Endothelial cell (in vitro differentiated cells): ENCODE results near the gene CHRM4. TPM values are rescaled to one million over a fixed set of nuclear protein-coding genes. Genes with fewer than 3 reads are reported as not detected.

Experiments
- DNase-seq: peaks from one replicate; pipeline ENCODE4 v3.0.0; 2021; ENCODE audit warnings: low spot score
- H3K27ac Mint-ChIP-seq: one replicate; pipeline ENCODE4 v1.8.0; 2021; ENCODE audit warnings: mixed read lengths, inconsistent platforms; ENCODE audit not compliant: unreplicated experiment
- H3K27me3 Mint-ChIP-seq: one replicate; pipeline ENCODE4 v1.8.0; 2021; ENCODE audit warnings: mild to moderate bottlenecking, moderate library complexity, mixed read lengths, inconsistent platforms; ENCODE audit not compliant: unreplicated experiment
- H3K36me3 Mint-ChIP-seq: one replicate; pipeline ENCODE4 v1.8.0; 2021; ENCODE audit warnings: mild to moderate bottlenecking, low read depth, mixed read lengths, inconsistent platforms; ENCODE audit not compliant: unreplicated experiment
- H3K4me1 Mint-ChIP-seq: one replicate; pipeline ENCODE4 v1.8.0; 2021; ENCODE audit warnings: mild to moderate bottlenecking, mixed read lengths, inconsistent platforms; ENCODE audit not compliant: unreplicated experiment
- H3K4me3 Mint-ChIP-seq: one replicate; pipeline ENCODE4 v1.8.0; 2021; ENCODE audit warnings: mild to moderate bottlenecking, mixed read lengths, inconsistent platforms; ENCODE audit not compliant: unreplicated experiment
- H3K9me3 Mint-ChIP-seq: one replicate; pipeline ENCODE4 v1.8.0; 2021; ENCODE audit warnings: mixed read lengths, inconsistent platforms; ENCODE audit not compliant: unreplicated experiment
- total RNA-seq: library from RNA; stranded (reverse); fragmentation: NEBNext Ultra II Directional; extraction: Animal tissue kit (Norgen Biotek cat#: 25700); gene quantifications from one replicate; pipeline ENCODE4 v1.2.1, GENCODE V29; 2021; ENCODE audit not compliant: unreplicated experiment
- TF ChIP-seq, protein P1 (sequence below): fragments of 200-600 bp; sonication (generic); IDR thresholded peaks from one replicate; pipeline ENCODE4 v1.5.0; 2021; ENCODE audit warnings: antibody characterized with exemption; ENCODE audit not compliant: unreplicated experiment

Gene CHRM4
- total RNA-seq, 1 donor from 2014 or later: not detected

DNA sequence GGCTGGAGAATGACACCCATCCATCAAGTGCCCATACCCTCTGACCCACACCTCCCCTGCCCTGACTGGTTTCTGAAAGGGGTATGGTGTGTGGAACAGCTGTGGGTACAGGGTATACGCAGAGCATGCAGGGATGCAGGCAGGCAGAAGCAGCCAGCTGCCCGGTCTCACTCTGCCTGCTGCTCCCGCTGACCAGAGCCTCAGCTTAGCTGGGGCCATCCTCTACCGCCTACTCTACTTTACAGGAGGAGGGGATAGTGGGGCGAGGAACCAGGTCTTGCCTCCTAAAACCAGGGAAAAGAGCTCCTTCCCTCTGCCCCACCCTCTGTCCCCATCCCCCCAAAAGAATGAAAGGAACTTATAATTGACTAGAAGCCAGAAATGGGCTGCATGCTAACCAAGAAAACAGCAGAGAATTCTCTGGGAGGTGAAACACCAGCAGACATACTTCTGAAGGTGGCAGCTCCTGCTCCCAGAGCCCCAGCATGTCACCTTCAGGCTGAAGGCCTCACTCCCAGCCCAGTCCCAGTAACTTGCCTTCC, 13.0 kb upstream of the CHRM4 start:
- Mint-ChIP-seq H3K4me3 (no peak overlapping the region), H3K27ac (no peak overlapping the region), H3K9me3 (no peaks in the 10 kb centered on the region), H3K4me1 (no peaks in the 10 kb centered on the region), H3K36me3 (peaks cover 32% of the 10 kb centered on the region), H3K27me3 (peaks cover 5% of the 10 kb centered on the region)
- DNase-seq: no peak
- TF ChIP-seq, protein P1, sequence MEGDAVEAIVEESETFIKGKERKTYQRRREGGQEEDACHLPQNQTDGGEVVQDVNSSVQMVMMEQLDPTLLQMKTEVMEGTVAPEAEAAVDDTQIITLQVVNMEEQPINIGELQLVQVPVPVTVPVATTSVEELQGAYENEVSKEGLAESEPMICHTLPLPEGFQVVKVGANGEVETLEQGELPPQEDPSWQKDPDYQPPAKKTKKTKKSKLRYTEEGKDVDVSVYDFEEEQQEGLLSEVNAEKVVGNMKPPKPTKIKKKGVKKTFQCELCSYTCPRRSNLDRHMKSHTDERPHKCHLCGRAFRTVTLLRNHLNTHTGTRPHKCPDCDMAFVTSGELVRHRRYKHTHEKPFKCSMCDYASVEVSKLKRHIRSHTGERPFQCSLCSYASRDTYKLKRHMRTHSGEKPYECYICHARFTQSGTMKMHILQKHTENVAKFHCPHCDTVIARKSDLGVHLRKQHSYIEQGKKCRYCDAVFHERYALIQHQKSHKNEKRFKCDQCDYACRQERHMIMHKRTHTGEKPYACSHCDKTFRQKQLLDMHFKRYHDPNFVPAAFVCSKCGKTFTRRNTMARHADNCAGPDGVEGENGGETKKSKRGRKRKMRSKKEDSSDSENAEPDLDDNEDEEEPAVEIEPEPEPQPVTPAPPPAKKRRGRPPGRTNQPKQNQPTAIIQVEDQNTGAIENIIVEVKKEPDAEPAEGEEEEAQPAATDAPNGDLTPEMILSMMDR: no peak

DNA sequence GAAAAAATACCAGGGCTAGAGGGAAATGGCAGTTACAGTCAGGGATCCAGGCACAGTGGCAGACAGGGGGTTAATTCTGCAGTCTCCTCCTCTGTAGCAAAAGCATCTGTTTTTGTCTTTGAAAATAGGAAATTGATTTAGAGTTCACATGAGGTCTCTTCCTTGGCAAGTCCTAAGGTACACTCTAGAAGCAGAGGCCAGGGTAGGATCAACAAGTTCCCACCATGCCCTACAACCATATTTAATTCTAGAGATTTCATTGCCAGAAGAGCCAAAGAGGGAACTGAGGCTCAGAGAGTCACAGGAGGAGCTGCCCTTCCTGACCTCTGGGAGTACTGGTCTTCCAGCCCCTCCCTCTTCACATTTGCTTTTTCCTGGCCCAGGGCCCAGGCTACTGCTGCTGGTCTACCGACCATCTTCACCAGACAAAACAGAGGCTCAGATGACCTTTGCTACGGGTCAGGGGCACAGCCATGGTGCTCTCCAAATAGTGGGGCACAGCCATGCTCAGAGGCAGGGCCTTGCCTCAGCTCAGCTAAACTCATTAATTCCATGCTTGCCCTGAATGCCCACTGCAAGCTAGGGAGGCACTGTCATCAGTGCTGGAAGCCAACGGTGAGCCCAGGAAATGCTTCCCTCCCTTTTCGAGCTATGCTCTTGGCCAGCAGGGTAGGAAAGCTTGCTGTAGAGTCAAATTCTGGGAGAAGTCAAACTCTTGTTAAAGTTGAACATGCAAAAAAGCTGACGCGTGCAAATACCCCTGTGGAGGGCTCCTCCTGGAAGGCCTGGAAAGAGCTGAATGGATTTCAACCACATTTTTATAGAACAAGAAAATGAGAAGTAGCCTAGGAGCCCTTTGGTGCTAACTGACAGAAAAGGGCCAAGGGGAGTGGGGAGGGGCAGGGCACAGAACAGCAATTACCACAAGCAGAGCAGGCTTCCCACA, 11.7 kb upstream of the CHRM4 start:
- H3K36me3 Mint-ChIP-seq: peaks cover 32% of the 10 kb centered on the region
- no peaks in the 10 kb centered on the region for H3K9me3 Mint-ChIP-seq
- H3K4me1 Mint-ChIP-seq: no peaks in the 10 kb centered on the region
- peaks cover 4% of the 10 kb centered on the region for H3K27me3 Mint-ChIP-seq
- TF ChIP-seq, protein P1: no peak
- H3K27ac Mint-ChIP-seq: no peak overlapping the region
- no peak overlapping the region for H3K4me3 Mint-ChIP-seq
- DNase-seq: no peak

GRCh38 chr11:46397526-46397925, 6.0 kb upstream of the CHRM4 start:
- no peak for DNase-seq
- peaks cover 10% of the 10 kb centered on the region for H3K27me3 Mint-ChIP-seq
- no peak overlapping the region for H3K27ac Mint-ChIP-seq
- H3K4me1 Mint-ChIP-seq: peaks cover 7% of the 10 kb centered on the region
- peaks cover 33% of the 10 kb centered on the region for H3K36me3 Mint-ChIP-seq
- TF ChIP-seq, protein P1: no peak
- no peak overlapping the region for H3K4me3 Mint-ChIP-seq
- H3K9me3 Mint-ChIP-seq: no peaks in the 10 kb centered on the region

- H3K27me3 Mint-ChIP-seq: peaks cover 20% of the 10 kb centered on the region
- no peak for DNase-seq
- TF ChIP-seq, protein P1: no peak
- peak overlapping the region; percentile 25 for H3K4me3 Mint-ChIP-seq
- H3K4me1 Mint-ChIP-seq: peaks cover 7% of the 10 kb centered on the region
- no peaks in the 10 kb centered on the region for H3K9me3 Mint-ChIP-seq
- no peak overlapping the region for H3K27ac Mint-ChIP-seq
- H3K36me3 Mint-ChIP-seq: peaks cover 26% of the 10 kb centered on the region
Measured at GRCh38 chr11:46393759-46394158, 2.2 kb upstream of the CHRM4 start.

- H3K4me1 Mint-ChIP-seq: peaks cover 7% of the 10 kb centered on the region
Measured at GRCh38 chr11:46393231-46393616, 1.6 kb upstream of the CHRM4 start.

More at GRCh38 chr11:46393231-46393616, 1.6 kb upstream of the CHRM4 start:
- Mint-ChIP-seq H3K36me3 (peaks cover 28% of the 10 kb centered on the region), H3K9me3 (no peaks in the 10 kb centered on the region), H3K4me3 (peak overlapping the region; percentile 83), H3K27ac (peak overlapping the region; percentile 61), H3K27me3 (peaks cover 20% of the 10 kb centered on the region)
- DNase-seq: no peak
- TF ChIP-seq, protein P1: no peak
